Measurements from ENCODE around the gene LMAN1L. TPM values are rescaled to one million over a fixed set of nuclear protein-coding genes. Genes with fewer than 3 reads are reported as not detected.

The LMAN1L gene
- total RNA-seq, 1 donor from 2014 or later = not detected

DNA sequence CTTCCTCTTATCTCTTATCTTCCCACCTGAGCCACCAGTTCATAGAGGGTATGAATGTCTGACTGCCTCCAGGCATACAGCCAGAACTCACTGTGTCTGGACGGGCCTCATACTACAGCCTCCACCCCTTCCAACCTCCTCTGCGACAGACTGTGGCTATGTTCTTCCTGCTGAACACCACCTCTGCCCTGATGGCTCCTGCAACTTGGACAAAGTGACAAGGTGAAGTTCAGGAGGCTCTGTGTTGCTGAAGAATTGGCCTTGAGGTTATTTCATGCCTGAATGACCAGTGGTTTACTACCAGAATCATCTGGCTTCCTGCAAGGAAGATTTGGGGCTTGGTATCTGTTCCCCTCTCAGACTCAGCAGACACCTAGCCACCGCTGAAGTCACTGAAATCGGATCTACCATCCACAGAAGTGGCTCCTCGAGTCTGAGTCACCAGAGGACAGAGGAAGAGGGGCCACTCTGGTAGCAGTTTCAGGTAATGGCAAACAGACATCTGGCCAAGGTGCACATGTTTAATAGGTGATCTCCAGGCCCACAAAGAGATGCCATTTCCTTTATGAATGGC, 44.5 kb downstream of the LMAN1L start:
- DNase-seq (ENCODE audit: low read depth, low spot score) = no peak

DNA sequence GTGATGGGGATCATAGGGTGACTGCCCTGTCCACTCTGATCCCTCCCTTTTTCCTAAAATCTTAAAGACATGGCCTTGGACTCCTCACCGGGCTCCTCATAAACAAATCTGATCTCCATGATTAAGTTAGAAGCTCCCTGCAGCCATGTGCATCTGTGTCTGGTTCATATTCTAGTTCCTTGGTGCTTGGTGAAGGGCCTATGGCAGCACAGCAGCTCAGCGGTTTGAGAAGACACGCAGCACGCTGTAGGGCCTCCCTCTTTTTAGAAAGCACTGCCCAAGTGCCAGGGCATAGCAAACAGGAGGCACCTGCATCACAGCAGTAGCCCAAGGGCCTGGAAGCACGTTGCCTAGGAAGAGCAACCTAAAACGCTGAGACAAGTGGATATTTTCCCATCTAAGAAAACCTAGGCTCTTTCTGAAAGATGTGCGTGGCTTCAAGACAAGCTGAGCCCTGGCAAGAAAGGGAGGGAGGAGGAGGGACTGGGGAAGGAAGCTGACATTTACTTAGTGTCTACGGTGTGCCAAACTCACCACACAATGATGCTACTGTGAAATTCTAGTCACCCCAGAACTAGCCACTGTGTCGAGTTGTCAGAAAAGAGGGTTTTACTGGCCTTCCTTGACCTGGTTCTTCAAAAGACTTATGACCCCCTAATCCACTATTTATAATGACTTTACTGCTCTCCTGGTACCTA, 45.2 kb downstream of the LMAN1L start:
- no peak for DNase-seq (ENCODE audit: low read depth, low spot score)

DNA sequence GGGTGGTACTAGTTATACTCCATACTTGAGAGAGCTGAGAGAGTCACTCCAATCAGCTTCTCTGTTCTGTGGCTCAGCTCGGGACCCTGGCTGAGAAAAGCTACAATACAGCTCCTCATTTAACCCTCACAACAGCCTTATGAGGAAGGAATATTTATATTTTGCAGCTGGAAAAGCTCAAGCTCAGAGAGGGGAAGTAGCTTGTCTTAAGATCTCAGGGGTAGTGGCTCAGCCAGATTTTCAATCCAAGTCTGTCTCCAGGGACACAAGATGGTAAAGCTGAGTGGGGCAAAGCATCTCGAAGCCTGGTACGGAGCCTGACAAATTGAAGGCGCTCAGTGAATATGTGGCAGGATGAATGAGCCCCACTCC, 45.7 kb downstream of the LMAN1L start:
- no peak for DNase-seq (ENCODE audit: low read depth, low spot score)

DNA sequence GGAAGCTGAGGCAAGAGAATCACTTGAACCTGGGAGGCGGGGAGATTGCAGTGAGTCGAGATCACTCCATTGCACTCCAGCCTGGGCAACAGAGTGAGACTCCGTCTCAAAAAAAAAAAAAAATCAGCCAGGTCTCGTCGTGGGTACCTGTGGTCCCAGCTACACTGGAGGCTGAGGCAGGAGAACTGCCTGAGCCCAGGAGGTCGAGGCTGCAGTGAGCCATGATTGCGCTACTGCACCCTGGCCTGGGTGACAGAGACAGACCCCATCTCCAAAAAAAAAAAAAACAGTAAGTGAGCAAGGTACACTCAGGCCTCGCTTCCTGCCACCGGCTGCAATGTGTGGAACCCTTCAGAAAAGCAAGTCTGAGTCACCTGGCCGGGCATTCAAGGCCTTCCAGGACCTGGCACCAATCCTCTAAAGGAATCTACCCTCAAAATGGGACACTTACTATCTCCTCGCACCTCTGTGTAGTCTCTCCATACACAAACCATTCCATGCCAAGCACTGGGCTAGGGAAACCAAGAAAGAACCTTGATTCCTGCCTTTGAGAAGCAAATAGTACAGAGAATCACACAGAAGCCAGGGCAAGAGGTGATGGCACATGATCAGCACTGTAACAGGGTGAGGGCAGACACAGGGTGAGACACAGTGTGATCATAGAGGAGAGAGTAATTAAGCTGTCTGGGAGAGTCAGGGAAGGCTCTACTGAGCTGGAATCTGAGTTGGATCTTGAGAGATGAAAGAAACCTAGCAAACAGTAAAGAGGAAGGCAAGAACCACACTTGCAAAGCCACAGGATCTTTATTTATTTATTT, 50.8 kb downstream of the LMAN1L start:
- no peak for DNase-seq (ENCODE audit: low read depth, low spot score)

DNA sequence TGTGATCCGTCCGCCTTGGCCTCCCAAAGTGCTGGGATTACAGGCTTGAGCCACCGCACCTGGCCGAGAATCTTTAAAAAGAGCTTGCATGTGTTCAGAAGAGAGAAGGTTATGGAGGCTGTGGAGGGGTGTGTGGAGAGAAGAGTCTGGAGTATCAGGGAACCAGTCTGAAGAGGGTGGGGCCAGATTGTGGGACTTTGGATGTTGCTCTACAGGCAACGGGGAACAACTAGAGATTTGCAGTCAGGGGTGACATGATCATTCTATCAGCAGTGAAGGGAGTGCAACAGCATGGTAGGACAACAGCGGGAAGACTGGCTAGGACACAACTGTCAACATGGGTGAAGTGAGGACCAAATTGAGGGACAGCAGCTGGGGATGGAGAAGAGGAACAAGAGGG, 51.7 kb downstream of the LMAN1L start:
- DNase-seq (ENCODE audit: low read depth, low spot score) = no peak

DNA sequence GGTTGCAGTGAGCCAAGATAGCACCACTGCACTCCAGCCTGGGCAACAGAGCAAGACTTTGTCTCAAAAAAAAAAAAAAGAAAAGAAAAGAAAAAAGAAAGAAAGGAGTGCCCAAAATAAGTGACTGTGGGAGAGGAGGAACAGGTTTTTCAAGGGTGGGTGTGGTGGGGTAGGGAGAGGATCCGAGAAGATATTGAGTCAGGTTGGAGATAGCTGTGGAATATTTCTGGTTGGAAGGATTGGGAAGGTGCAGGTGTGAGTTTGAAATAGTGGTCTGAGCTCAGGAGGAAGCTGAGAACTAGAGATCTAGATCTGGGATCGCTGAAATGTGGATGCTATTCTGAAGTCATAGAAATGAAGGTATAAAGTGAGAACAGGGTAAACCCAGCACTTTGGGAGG, 52.7 kb downstream of the LMAN1L start:
- no peak for DNase-seq (ENCODE audit: low read depth, low spot score)

DNA sequence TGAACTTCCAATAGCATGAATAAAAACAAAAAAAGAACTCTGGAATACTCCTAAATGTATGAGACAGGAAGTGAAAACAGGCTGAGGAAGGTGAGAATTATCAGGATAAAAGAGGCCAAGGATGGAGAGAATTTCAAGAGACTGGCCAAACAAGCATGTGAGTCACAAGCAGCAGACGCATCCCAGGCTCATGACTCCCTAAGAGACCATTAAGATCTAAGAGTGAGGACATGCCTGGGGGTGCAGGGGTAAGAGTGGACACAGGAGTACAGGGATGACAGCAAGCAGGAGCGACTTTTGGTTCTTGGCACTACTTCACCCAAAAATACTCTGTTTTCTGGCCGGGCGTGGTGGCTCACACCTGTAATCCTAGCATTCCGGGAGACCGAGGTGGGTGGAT, 53.5 kb downstream of the LMAN1L start:
- no peak for DNase-seq (ENCODE audit: low read depth, low spot score)

DNA sequence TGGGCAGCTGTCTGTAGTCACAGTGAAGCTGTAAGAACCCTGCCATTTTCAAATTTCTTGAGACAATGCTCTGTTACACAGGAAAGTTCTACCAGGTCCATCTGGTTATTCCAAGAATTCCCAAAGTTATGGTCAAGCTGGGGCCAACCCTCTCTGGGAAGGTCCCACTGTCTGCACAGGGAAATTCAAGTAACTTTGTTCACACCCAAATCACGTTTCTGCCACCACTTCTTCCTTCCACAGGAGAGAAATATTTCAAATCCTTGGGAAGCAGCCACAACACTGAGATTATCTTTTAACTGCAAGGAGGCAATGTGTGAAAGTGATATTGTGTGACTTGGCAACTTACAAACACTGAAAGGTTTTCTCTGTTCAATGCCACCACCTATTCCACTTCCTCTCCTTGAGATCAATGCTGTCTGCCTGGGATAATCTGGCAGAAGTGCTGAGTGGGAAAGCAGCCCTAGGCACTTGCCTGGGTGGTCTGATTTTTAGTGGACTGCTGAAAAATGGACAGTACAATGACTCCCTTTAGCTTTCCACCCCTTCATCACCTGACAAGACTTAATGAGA, 54.9 kb downstream of the LMAN1L start:
- no peak for DNase-seq (ENCODE audit: low read depth, low spot score)

DNA sequence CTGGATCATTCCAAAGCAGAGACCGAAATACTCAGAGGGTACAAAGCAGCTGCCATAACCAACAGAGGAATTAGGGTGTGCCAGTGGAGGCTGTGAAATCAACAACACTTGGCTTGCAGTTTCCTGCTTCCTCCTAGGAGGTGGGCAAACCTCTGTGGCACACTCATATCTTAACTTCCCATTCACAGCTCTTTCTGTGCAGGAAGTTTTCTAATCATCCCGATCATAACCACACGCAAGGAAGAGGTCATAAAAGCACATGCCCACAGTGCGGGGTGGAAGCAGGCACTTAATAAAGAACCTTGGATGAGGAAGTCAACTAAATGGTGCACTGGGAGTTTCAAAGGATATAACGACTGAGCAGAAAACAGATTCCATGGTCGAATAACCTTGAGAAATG, 55.4 kb downstream of the LMAN1L start:
- DNase-seq (ENCODE audit: low read depth, low spot score) = no peak

DNA sequence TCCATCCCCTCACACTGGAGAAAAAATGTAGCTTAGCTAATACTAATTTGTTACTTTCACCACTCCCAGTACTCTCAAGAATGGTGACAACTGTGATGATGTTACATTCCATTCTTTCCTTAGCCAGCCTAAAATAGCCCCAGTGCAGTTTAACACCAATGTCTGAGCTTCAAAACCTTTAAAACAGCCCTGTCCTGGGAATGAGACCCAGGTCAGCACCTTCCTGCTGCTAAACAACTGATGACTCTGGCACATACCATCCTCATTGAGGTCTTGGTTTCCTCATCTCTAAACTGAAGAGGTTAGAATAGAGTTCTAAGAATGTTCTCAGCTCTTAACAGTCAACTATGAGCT, 56.7 kb downstream of the LMAN1L start:
- DNase-seq (ENCODE audit: low read depth, low spot score) = no peak

DNA sequence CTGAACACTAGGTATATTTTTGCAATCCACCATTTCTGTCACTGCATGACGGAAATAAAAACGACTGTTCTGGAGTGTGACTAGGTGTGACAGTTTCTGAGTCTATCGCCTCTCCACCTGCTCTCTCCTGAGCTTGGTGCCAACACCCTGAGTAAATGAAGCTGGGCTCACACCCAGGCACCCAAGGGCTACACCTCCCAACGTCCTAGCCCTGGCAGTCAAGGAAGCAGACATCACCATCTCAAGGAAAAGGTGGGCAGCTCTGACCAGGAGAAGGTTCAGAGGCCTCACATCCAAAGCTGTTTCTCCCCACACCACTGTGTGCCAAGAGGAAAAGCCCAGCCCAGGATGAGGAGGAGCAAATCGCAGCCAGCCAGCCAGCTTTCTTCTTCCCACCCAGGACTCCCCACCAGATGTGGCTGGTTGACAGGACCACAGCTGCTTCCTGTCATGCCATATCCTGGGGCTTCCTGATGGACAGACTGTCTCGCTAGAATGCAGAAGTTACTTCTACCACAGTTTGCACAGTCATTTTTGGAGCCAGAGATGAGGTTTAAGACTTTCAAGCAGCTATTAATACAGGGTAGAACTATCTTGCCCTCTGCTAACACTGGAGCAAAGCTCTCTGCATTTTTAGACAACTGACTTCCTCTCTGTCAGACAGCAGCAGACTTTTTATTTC, 57.2 kb downstream of the LMAN1L start:
- DNase-seq (ENCODE audit: low read depth, low spot score) = no peak

DNA sequence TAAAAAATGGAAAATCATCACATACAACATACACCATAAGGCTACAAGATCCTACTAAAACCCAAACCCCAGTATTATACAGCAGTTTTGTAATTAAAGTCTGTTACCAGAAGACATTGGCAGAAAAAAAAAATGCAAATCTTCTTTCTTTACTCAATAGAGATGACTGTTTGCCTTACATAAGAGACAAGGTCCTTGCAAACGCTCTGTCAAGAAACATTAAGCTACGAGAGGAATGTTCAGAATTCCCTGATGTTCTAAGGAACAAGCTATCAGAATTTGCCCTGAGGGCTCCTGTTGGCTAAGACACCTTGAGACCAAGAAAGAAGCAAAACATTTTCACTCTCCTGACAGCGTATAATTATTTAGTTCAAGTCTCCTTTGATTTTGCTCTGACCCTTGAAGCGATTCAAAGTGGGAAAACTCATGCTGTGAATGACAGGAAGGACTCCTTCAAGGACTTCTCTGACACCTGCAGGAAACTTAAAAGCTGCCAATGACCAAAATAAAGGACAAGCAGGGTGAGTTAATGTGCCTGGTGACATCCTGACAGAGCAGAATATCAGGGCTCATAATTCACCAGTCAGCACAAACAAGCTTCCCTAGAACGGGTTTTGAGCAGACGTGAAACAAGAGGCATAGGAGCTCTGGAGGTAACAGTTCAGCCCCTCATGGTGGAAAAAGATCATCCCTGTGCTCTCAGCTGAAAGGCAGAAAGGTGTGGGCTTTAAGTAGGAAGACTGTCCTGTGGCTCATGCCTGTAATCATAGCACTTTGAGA, 58.0 kb downstream of the LMAN1L start:
- DNase-seq (ENCODE audit: low read depth, low spot score) = no peak

DNA sequence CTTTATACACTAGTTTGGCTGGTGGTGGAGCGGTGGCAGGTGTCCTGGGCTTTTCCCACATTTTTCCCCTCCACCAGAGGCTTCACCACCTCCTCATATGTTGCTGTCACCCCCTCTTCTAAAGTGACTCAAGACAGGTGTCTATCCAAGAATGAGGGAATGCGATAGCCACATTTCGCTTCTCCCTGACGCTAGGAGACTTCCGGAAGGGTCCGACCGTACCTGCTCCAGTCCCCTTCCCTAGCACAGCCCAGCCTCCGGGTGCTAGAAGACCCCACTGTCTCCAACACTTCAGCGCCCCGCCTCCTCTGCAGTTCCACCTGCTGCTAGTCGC, 60.0 kb downstream of the LMAN1L start:
- no peak for DNase-seq (ENCODE audit: low read depth, low spot score)

DNA sequence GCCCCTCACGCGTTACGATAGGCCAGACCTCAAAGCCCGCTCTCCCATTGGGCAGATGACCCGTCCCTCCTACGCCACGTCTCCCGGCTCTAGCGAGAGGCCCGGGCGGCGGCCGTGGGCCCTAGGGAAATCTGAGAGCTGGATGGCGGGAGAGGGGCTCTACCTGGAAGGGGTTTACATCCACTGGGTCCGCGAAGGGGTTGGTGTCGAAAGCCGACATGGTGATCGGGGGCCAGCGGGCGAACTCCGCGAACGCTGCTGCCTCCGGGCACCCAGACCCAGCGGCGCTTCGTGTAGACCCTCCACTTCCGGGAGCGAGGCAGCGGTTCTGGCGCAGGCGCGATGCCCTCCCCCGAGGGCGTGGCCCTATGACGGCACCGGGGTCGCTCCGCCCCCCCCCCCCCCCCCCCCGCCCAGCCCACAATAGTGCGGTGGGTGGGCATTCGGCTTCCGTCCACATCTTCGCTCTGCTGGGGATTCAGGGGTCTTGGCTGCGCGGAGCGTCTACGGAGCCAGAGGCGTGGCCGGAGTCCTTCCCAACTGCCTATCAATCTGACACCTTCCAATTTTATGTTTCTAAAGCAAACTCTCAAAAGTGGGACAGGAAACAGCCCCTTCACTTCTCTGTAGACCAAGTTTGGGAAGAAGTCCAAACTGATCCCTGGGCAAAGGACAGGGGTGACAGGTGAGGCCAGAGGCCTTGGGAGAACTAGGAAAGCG, 60.6 kb downstream of the LMAN1L start, which contains the start of gene SCAMP2:
TSS of gene SCAMP2 (minus strand) at position 330 of the 720 bp plus-strand sequence. CDS start at position 220, 110 bp downstream.
- DNase-seq (ENCODE audit: low read depth, low spot score) = peak; percentile 84

DNA sequence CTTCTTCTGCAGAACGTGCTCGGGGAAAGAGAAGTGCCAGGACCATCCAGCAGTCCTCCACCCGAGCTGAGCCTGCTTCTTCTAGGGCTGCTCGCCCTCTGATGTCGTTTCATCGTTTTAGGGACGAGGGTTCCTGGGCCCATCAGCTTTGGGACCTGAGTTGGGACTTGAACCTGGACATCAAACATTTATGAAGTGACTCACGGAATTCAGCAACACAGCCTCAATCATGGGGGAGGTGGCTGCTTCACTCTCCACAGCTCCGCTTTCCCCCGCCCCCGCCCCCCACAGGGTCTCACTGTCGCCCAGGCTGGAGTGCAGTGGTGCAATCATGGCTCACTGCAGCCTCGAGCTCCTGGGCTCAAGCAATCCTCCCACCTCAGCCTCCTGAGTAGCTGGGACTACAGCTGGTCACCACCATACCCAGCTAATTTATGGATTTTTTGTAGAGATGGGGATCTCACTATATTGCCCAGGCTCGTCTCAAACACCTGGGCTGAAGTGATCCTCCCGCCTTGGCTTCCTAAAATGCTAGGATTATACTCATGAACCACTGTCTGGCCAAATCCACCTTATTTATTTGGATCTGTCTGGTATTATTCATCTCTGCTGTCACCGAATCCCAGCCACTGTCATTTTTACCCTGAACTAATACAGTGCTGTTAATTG, 61.3 kb downstream of the LMAN1L start:
- no peak for DNase-seq (ENCODE audit: low read depth, low spot score)

Other genes with a start within 250 kb of the LMAN1L start
- gene CLK3, start 197.0 kb upstream of the LMAN1L start, total RNA-seq = 52.8 and 64.3 TPM in 2 replicates
- 14.3 and 21.1 TPM in 2 replicates for gene EDC3, start 116.8 kb upstream of the LMAN1L start, total RNA-seq
- 1.2 and 1.3 TPM in 2 replicates for gene CYP1A1, start 87.3 kb upstream of the LMAN1L start, total RNA-seq
- gene CYP1A2, start 64.0 kb upstream of the LMAN1L start, total RNA-seq = not detected in 2 replicates
- 39.5 and 46.1 TPM in 2 replicates for gene CSK, start 30.8 kb upstream of the LMAN1L start, total RNA-seq
- gene CPLX3, start 13.8 kb downstream of the LMAN1L start, total RNA-seq = not detected in 2 replicates
- 22.4 and 27.0 TPM in 2 replicates for gene ULK3, start 30.3 kb downstream of the LMAN1L start, total RNA-seq
- gene SCAMP2, start 60.5 kb downstream of the LMAN1L start, total RNA-seq = 18.5 and 21.9 TPM in 2 replicates
- gene MPI, start 77.2 kb downstream of the LMAN1L start, total RNA-seq = 57.3 and 64.3 TPM in 2 replicates
- gene FAM219B, start 94.0 kb downstream of the LMAN1L start, total RNA-seq = 38.2 and 41.3 TPM in 2 replicates
- gene COX5A, start 125.2 kb downstream of the LMAN1L start, total RNA-seq = 51.2 and 72.3 TPM in 2 replicates
- gene RPP25, start 143.9 kb downstream of the LMAN1L start, total RNA-seq = 13.2 and 14.4 TPM in 2 replicates
- gene SCAMP5, start 182.7 kb downstream of the LMAN1L start, total RNA-seq = 3.5 and 5.9 TPM in 2 replicates
- 8.4 and 11.8 TPM in 2 replicates for gene PPCDC, start 210.8 kb downstream of the LMAN1L start, total RNA-seq